Measurements from ENCODE around the gene DCHS1.

DCHS1 gene

GRCh38 chr11:6574816-6575715 is 80.5 kb downstream of the DCHS1 start:
- DNase-seq (ENCODE audit: low read depth, low spot score): no peak
- H3K4me3 ChIP-seq (ENCODE audit: low read length): no peak overlapping the region

- DNase-seq (ENCODE audit: low read depth, low spot score): no peak
- no peak overlapping the region for H3K4me3 ChIP-seq (ENCODE audit: low read length)
Measured at GRCh38 chr11:6572215-6572614, 83.4 kb downstream of the DCHS1 start.

GRCh38 chr11:6571434-6572008 is 84.1 kb downstream of the DCHS1 start:
- no peak overlapping the region for H3K4me3 ChIP-seq (ENCODE audit: low read length)
- no peak for DNase-seq (ENCODE audit: low read depth, low spot score)

Measured in Jurkat, Clone E6-1 (cell line).